ENCODE data around the gene F10.
"Not testable (repeated sequence)": the region's sequence is repeated elsewhere in the genome, so short reads cannot be mapped to it uniquely, and the experiment has no call there.

Gene F10

GRCh38 chr13:113122550-113123225 is at the start of gene F10:
Gene F10 (plus strand): TSS chr13:113122799. CDS start chr13:113122856, 57 bp downstream.
- no peak for DNase-seq

- DNase-seq: no peak
Observed at GRCh38 chr13:113073942-113074341, 48.7 kb upstream of the F10 start.

DNA sequence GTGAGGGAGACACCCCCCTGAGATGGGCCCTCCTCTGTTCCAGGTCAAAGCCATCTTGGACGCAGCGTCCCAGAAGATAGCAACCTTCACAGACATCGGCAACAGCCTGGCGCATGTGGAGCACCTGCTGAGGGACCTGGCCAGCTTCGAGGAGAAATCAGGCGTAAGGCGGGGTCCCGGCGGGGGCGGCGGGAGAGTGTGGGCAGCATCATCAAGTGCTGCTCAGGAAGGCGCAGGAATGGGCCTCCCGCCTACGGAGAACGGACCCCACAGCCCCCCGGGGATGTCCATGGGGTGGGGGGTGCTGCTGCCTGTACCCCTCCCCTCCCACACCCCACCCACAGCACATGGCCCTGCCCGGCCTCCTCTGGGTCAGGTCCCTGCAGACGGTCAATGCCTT is 48.2 kb upstream of the F10 start:
- no peak for DNase-seq

DNA sequence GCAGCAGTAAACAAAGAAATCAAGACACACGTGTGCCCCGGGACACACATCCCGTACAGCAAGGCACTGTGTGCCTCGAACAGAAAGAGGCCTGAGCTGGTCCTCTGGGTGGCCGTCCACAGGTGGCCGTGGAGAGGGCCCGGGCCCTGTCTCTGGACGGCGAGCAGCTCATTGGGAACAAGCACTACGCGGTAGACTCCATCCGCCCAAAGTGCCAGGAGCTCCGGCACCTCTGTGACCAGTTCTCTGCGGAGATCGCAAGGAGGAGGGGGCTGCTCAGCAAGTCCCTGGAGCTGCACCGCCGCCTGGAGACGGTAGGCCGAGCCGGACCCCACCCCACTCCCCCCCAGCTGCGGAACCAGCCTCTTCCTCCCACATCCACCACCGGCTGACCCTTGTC is 47.7 kb upstream of the F10 start:
- DNase-seq: no peak

DNA sequence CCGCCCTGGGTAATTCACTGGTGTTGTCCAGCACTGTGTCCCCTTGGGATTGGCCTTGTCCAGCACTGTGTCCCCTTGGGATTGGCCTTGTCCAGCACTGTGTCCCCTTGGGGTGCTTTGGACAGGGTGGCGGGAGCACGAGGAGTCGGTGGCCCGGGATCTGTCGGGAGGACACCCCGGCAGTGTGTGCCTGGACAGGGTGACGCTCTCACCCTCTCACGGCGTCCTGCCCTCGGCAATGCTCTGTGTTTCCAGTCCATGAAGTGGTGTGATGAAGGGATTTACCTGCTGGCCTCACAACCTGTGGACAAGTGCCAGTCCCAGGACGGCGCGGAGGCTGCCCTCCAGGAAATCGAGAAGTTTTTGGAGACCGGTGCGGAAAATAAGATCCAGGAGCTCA is 46.9 kb upstream of the F10 start:
- DNase-seq: no peak

- no peak for DNase-seq
Observed at GRCh38 chr13:113076681-113077401, 45.8 kb upstream of the F10 start.

DNA sequence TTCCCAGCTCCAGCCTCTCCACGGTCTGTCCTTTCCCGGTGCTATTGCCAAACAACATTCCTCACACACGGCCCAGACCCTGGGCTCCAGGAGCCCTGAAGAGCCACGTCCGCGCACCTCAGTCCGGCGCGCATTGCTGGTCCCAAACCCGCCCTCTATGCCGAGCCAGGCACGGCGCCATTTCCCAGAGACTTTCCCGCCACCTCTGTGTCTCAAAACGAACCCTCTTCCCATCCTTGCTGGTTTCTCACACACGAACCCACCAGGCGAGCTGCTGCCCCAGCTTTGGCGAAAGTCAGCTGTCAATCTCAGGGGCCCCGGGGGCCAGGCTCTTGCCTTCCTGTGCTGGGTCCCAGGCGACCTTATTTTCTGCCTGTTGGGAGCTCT is 45.0 kb upstream of the F10 start:
- DNase-seq: no peak

DNA sequence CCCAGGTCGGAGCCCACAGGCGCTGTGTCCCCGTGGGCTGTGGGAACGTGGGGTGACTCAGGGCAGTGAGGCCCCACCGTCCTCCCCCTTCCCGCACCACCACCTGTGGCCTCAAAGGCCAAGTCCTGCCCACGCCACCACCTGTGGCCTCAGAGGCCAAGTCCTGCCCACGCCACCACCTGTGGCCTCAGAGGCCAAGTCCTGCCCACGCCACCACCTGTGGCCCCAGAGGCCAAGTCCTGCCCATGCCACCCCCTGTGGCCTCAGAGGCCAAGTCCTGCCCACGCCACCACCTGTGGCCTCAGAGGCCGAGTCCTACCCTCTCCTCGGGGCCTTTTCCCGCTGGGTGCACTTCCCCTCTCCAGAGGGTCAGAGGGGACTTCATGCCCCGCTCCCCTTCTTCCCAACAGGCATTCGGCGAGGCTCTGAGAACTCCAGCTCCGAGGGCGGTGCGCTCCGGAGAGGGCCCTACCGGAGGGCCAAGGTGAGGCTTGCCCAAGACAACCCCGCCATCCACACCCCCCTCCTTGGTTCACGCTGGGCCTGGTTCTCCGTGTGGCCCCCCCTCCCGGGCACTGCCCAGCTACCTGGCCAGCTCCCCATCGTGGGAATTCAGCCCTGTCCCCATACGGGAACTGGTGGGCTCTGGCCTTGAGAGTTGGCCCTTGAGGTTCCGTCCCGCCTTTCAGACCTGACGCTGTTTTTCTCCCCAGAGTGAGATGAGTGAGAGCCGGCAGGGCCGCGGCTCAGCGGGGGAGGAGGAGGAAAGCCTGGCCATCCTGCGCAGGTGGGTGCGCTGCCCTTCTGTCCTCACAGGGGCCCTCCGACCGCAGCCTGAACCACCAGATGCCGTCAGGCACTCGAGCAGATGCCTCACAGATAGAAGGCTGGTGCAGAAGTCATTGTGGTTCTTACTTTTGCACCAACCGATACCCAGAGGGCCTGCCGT is 44.4 kb upstream of the F10 start:
- no peak for DNase-seq

GRCh38 chr13:113078902-113079780 is 43.5 kb upstream of the F10 start:
- no peak for DNase-seq

DNA sequence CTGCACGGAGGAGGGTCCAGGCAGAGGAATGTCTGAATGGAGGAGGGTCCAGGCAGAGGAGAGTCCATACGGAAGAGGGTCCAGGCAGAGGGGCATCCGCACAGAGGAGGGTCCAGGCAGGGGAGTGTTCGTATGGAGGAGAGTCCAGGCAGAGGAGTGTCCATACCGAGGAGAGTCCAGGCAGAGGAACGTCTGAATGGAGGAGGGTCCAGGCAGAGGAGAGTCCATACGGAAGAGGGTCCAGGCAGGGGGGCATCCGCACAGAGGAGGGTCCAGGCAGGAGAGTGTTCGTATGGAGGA is 42.9 kb upstream of the F10 start:
- DNase-seq: not testable (repeated sequence)

DNA sequence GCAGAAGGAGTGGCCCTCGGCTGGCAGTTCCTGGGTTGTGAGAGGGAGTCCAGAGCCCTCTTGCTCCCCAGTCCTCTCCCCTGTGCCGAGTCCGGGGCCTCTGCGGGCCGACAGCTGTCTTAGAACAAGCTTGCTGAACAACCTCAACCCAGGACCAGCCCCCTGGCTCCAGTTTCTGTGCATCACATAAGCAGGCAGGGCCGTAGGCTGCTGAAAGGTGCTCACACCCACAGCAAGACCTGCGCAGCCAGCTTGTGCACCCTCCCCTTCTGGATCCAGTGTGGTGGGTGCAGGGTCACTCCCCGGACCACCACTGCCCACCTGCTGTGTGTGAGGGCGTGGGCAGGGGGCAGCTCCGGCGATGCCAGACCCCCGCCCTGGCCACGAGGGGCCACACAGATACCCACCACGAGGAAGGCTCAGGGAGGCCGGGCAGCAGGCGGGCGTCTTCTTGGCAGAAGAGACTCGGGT is 42.2 kb upstream of the F10 start:
- no peak for DNase-seq

- no peak for DNase-seq
Observed at GRCh38 chr13:113080901-113081521, 41.6 kb upstream of the F10 start.

- DNase-seq: no peak
Observed at GRCh38 chr13:113082198-113083021, 40.2 kb upstream of the F10 start.

- no peak for DNase-seq
Observed at GRCh38 chr13:113083022-113083373, 39.6 kb upstream of the F10 start.

GRCh38 chr13:113083402-113084061 is 39.1 kb upstream of the F10 start:
- no peak for DNase-seq

- no peak for DNase-seq
Observed at GRCh38 chr13:113084094-113084942, 38.3 kb upstream of the F10 start.

GRCh38 chr13:113084943-113085540 is 37.6 kb upstream of the F10 start:
- DNase-seq: no peak

DNA sequence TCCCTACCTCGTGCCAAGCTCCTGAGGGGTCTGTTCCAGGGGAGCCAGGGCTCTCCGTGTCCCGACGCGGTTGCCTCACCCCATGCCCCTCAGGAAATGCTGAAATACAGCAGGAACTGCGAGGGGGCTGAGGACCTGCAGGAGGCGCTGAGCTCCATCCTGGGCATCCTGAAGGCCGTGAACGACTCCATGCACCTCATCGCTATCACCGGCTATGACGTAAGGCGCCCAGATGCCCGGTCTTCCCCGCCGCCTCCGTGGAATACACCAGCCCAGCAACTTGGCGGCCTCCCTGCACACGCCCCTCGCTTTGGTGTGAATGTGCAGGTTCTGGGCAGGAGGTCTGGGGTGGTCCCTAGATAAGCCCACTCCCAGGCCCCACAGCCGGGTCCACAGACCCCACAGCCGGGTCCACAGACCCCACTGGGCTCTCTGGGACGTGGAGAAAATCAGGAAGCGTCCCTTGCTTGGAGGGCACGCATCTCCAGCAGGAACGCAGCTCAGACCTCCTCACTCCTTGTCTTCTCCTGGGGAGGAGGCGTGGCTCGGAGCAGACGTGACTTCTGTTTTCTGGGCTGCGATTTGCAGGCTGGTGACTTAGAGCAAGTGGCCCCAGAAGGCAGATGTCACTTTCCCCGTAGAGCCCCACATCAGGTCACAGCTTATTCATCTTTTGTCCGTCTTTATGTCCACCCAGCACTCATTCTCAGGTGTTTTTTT is 36.4 kb upstream of the F10 start:
- DNase-seq: no peak
